HFFc6 (cell line): ENCODE measurements around the gene HOXA9. TPM values are rescaled to one million over a fixed set of nuclear protein-coding genes. Genes with fewer than 3 reads are reported as not detected.
A peak's percentile ranks its signal among the peaks of the same experiment; 100 is the strongest.

ENCODE experiments used
- DNase-seq: peaks from one replicate; pipeline ENCODE4 v3.0.0-alpha.2; 2018
- H3K27ac Mint-ChIP-seq: 2 replicates; pipeline ENCODE4 v1.8.0; 2020; ENCODE audit warnings: mild to moderate bottlenecking, mixed read lengths
- H3K27me3 Mint-ChIP-seq: 2 replicates; pipeline ENCODE4 v1.8.0; 2021; ENCODE audit warnings: mild to moderate bottlenecking, moderate library complexity, mixed read lengths; ENCODE audit not compliant: insufficient read depth
- H3K36me3 Mint-ChIP-seq: 2 replicates; pipeline ENCODE4 v1.8.0; 2021; ENCODE audit warnings: low read depth, mixed read lengths
- H3K4me1 Mint-ChIP-seq: 2 replicates; pipeline ENCODE4 v1.8.0; 2020; ENCODE audit warnings: low read depth, mixed read lengths
- H3K4me3 Mint-ChIP-seq: 2 replicates; pipeline ENCODE4 v1.8.0; 2020; ENCODE audit warnings: mild to moderate bottlenecking, moderate library complexity, mixed read lengths
- H3K9me3 Mint-ChIP-seq: 2 replicates; pipeline ENCODE4 v1.8.0; 2020; ENCODE audit warnings: mild to moderate bottlenecking, mixed read lengths
- total RNA-seq, 6 experiments: library from RNA; stranded (reverse); fragmentation: NEBNext Ultra II Directional; extraction: Animal tissue kit (Norgen Biotek cat#: 25700); gene quantifications; 2 replicates in 1 of 6; 3 replicates in 5 of 6; pipeline ENCODE4 v1.2.3, GENCODE V29; 2021
- TF ChIP-seq, protein P1 (sequence below): fragments of 200-600 bp; sonication (generic); IDR thresholded peaks from 2 replicates; pipeline ENCODE4 v1.5.0; 2021; ENCODE audit warnings: antibody characterized with exemption, mild to moderate bottlenecking

The HOXA9 gene
- total RNA-seq, 6 experiments from 2014 or later, result 25.2 to 37.0 (median 26.7) TPM

- no peak overlapping the region for H3K27ac Mint-ChIP-seq
- H3K4me3 Mint-ChIP-seq, result no peak overlapping the region
- no peaks in the 10 kb centered on the region for H3K9me3 Mint-ChIP-seq
- peaks cover 25% of the 10 kb centered on the region for H3K27me3 Mint-ChIP-seq
- DNase-seq, result no peak
- TF ChIP-seq, protein P1, sequence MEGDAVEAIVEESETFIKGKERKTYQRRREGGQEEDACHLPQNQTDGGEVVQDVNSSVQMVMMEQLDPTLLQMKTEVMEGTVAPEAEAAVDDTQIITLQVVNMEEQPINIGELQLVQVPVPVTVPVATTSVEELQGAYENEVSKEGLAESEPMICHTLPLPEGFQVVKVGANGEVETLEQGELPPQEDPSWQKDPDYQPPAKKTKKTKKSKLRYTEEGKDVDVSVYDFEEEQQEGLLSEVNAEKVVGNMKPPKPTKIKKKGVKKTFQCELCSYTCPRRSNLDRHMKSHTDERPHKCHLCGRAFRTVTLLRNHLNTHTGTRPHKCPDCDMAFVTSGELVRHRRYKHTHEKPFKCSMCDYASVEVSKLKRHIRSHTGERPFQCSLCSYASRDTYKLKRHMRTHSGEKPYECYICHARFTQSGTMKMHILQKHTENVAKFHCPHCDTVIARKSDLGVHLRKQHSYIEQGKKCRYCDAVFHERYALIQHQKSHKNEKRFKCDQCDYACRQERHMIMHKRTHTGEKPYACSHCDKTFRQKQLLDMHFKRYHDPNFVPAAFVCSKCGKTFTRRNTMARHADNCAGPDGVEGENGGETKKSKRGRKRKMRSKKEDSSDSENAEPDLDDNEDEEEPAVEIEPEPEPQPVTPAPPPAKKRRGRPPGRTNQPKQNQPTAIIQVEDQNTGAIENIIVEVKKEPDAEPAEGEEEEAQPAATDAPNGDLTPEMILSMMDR, result no peak
- no peaks in the 10 kb centered on the region; the same call in 1 of the 2 replicates for H3K36me3 Mint-ChIP-seq
- peaks cover 15% of the 10 kb centered on the region for H3K4me1 Mint-ChIP-seq
Observed at GRCh38 chr7:27117887-27118491, 47.3 kb downstream of the HOXA9 start.

GRCh38 chr7:27116962-27117886 lies 48.1 kb downstream of the HOXA9 start:
- no peaks in the 10 kb centered on the region; the same call in 1 of the 2 replicates for H3K36me3 Mint-ChIP-seq
- no peak overlapping the region for H3K4me3 Mint-ChIP-seq
- TF ChIP-seq, protein P1, result no peak
- peaks cover 22% of the 10 kb centered on the region for H3K27me3 Mint-ChIP-seq
- DNase-seq, result no peak
- no peaks in the 10 kb centered on the region for H3K9me3 Mint-ChIP-seq
- peaks cover 15% of the 10 kb centered on the region for H3K4me1 Mint-ChIP-seq
- H3K27ac Mint-ChIP-seq, result no peak overlapping the region

DNA sequence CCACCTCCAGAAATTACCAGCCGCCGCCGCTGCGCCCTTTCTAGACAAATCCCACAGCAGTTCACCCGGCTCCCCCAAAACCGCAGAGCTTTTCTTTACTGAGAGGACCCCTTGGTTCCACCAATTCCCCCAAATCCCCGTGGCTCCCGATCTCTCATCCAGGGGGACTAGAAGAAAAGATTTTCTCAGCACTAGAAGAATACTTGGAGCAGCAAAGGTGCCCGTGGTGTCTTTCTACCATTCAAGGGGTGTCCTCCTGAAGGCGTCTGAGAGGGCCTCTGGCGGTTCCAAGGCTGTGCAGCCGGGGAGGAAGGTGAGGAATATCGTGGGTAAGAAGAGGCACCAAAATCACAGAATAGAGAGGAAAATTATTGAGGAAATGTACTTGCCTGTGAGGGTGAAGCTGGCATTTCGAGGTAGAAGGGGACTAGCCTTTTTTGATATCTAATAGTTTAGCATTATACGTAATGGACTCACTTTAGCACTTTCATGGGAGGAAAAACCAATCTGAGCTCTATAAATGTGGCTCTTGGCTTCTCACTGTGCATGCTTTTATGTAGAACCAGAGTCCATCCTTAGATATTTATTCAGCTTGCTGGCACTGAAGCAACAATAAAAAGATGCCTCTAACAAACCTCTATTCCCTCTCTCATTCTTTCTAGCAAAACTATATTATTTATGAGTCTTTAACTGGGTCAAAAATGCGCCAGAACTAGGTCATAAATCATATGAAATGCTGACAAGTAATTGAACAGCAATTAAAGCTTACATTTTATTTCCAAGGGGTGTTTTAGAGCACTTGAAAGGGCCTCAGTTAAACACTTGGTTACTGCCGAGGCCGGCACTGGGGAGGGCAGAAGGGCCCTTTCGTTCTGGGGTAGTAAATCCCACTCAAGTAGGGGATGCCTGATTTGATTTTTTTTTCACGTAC lies 49.0 kb downstream of the HOXA9 start:
- H3K27ac Mint-ChIP-seq, result no peak overlapping the region
- no peak overlapping the region for H3K4me3 Mint-ChIP-seq
- H3K27me3 Mint-ChIP-seq, result peaks cover 22% of the 10 kb centered on the region
- H3K36me3 Mint-ChIP-seq, result no peaks in the 10 kb centered on the region; the same call in 1 of the 2 replicates
- no peaks in the 10 kb centered on the region for H3K9me3 Mint-ChIP-seq
- H3K4me1 Mint-ChIP-seq, result peaks cover 23% of the 10 kb centered on the region
- TF ChIP-seq, protein P1, result no peak
- DNase-seq, result no peak

- H3K27me3 Mint-ChIP-seq, result peaks cover 22% of the 10 kb centered on the region
- peak overlapping the region; percentile 64 for H3K4me3 Mint-ChIP-seq
- H3K27ac Mint-ChIP-seq, result peak overlapping the region; percentile 42; the same call in 1 of the 2 replicates
- TF ChIP-seq, protein P1, result no peak
- no peaks in the 10 kb centered on the region; the same call in 1 of the 2 replicates for H3K36me3 Mint-ChIP-seq
- peaks cover 31% of the 10 kb centered on the region for H3K4me1 Mint-ChIP-seq
- no peaks in the 10 kb centered on the region for H3K9me3 Mint-ChIP-seq
- DNase-seq, result peak; percentile 67
Observed at GRCh38 chr7:27115221-27116026, 49.9 kb downstream of the HOXA9 start.
